Measurements from ENCODE around the gene MMP24.
"Not testable (repeated sequence)": the region's sequence is repeated elsewhere in the genome, so short reads cannot be mapped to it uniquely, and the experiment has no call there.

The MMP24 gene

DNA sequence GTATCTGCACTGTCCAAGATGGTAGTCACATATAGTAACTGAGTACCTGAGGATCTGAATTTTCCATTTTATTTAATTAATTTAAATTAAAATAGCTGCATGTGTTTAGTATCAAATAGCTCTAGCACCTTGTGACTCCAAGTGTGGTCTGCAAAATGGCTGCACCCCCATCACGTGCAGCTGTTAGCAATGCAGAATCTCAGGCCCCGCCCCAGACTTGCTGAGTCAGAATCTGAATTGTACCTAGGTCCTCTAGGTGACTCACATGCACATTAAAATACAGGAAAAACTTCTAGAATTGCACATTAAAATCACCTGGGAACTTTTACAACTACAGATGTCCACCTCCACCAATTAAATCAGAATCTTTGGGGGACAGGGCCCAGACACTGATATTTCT lies 84.9 kb downstream of the MMP24 start:
- DNase-seq (ENCODE audit: low read depth, low spot score) = no peak

DNA sequence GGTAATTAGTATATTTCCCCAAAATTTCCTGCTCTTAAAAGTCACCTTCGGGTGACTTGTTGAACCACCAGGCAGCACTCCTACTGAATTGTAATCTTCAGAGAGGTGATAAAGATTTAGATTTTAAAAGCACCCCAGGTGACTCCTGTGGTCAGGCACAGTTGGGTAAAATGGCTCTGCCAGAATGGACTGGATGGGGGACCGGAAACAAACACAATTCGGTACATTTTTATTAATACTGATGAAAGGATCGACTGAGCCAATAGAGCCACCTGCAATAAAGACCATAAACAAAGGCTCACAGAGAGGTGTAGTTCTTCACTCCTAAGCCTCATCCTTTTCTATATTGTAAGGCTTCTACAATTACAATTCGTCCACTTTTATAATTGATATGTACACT lies 85.3 kb downstream of the MMP24 start:
- no peak for DNase-seq (ENCODE audit: low read depth, low spot score)

DNA sequence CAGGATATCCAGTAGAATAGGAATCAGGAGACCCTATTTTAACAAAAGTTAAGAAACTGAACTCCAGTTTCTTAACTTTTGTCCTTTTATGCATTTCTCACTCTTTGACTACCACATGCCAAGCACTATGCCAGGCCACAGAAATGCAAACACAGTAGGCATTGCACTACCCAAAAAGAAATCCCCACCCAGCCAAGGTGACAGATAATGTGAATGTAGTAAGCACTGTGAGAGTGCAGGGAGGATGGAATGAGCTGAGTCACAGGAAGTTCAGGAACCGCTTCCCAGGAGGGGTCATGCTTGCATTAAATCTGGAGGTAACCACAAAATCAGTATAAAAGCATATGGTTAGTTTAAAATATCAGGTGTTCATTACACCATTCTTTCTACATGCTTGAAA lies 85.8 kb downstream of the MMP24 start:
- no peak for DNase-seq (ENCODE audit: low read depth, low spot score)

DNA sequence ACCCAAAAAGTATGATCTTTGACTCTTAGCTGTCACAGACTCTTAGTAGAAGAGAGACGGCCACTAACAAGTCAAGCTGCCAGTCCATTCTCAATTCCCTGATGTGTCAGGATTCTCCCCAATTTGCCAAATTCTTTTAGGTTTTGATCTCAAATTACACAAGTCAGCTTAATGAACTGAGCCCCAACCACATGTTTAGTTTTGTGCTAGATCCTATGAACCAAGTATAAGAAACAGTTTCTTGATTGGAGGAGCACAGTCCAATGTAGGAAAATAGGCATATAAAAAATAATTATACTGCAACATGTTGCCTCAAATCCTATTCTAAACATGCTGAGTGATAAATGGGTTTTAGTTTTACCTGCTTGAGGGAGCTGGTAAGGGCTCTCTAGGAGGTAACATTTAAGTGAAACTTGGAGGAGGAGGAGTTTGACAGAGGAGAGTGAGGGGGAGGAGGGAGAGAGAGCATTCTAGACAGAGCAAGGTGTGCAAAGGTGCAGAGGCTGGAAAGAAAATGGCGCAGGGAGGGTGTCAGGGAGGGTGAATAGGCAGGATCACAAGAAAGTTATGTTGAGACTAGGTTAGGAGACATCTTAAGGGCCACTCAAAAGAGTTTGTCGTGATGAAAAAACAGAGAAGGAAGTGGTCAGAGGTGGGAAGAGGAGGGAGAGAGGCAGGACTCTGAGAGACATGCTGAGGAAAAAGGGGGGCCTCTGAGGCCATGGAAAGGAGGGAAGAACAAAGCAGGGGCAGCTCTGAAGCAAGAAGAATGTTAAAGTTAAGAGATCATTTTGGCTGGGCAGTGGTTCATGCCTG lies 88.5 kb downstream of the MMP24 start:
- DNase-seq (ENCODE audit: low read depth, low spot score) = no peak

DNA sequence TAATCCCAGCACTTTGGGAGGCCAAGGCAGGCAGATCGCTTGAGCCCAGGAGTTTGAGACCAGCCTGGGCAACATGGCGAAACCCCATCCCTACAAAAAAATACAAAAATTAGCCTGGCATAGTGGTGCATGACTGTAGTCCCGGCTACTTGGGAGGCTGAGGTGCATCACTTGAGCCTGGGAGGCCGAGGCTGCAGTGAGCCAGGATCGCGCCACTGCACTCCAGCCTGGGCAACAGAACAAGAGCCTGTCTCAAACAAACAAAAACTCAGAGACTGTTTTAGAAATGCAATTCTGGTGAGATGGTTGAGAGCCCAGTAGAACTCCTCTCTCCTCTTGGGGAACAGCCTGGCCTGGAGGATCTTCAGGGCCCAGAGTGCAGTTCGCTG lies 89.1 kb downstream of the MMP24 start:
- not testable (repeated sequence) for DNase-seq (ENCODE audit: low read depth, low spot score)

DNA sequence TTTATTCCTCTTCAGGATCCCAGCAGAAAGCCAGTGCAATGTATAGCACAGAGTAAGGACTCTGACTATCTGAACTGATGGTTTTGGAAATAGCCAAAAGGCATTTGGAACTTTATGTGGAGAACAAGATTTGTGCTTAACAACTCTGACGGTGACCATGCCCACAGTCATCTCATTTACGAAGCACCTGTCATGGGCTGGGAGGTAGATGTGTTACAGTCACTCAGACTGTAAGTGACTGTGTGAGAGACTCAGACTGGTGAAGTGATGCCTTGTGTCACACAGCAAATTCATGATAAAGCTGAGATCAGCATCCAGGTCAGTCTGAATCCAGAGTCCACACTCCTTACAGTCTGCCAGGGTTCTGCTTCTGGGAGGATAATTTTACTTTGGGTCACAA lies 89.6 kb downstream of the MMP24 start:
- no peak for DNase-seq (ENCODE audit: low read depth, low spot score)

DNA sequence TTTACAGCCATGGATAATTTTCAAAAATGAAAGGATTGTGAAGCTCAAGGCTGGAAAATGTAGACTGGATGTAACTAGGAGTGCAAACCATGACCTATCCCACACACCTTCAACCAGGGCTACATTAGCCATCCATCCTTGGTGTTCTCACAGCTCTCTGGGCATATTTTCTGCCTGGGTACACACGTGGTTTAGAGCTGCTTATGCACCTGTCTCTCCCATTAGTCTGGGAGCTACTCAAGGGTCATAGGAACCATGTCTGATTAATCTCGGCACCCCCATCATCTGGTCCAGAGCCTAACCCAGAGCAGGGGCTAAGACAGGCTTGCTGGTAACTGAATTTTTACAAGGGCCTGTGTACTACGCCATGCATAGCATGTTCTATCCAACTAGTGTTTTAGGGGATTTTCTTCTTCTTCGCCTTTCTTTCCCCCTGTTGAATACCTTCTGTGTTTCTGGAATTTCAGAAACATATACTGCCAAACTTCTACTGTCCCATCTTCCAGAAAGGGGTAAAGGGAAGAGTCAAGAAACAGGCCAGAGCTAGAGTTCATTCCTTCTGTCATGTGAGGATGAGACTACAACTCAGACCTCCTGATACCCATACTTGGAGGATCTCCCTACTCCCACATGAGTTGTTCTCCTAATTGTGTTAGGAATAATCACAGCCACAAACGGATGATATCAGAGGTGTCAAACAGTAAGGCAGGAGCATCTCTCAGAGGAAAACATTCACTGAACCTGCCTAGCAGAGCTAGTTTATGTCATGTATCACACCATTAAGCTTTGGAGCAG lies 91.1 kb downstream of the MMP24 start:
- DNase-seq (ENCODE audit: low read depth, low spot score) = no peak

DNA sequence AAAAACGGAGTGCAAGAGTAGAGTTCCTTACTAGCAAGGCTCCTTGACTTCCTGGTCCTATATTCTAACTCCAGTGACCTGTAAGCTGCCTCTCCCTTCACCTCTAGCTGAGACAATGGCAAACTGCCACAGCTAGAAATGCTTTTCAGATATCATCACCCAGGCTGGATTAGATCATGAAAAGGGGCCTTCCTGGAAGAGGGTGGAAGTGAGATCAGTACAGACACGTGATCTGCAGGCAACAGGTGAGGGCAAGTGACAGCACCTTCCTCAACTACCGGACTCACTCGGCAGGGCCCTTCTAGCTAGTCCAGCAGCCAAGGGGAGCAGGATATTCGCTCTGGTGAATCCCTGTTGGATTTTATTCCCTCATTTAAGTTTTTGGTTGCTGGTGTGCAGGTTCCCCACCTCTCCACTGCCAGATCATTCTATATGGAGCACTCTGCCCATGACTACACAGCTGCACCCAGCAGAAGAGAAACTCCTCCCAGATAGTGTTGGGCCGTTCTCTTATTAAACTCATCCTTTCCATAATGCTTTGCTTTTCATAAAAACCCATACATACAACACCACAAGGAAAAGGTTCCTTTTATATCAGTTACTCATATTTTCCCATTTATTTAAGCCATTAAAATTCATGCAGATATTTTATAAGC lies 92.1 kb downstream of the MMP24 start:
- no peak for DNase-seq (ENCODE audit: low read depth, low spot score)

DNA sequence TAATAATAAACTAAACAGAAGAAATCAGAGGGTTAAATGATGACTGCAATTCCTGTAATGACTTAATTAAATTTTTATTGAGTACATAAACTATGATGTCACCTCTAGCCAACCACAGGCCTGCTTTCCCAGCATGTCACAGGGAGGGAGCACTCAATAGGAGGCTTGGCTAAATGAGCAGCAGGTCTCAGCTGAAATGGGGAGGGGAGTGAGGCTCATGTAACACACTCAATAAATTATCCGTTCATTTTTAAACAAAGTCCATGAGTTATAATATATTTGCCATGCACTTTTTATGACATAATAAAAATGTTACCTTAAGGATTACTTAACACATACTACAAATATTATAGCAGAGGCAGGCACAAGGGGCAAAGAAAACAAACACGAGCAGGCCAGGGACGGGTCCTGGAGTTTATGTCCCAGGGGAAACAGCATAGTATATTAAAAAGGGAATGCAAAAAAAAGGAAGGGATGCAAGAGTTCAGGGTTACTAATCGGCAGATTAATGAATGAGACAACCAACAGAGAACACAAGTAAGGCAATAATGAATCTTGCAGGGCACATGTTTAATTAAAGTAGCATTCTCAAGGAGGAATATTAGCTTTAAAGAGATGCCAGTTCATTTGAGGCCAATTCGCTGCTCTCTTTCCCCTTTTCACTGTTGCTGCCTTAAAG lies 92.8 kb downstream of the MMP24 start:
- DNase-seq (ENCODE audit: low read depth, low spot score) = no peak

DNA sequence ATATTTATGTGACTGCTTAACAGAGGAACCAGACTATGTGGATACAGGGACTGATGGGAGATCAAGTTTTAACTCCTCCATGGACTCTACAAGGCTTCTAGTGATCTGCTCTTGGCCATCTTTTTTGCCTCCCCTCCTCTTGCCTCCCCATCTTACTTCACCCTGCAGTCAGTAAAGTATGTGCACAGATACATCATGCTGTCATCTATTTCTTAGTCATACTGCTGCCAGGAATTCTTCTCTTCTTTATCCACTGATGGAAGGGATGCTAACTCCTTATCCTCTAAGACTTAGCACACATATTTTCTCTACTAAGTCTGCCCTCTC lies 93.3 kb downstream of the MMP24 start:
- DNase-seq (ENCODE audit: low read depth, low spot score) = no peak

DNA sequence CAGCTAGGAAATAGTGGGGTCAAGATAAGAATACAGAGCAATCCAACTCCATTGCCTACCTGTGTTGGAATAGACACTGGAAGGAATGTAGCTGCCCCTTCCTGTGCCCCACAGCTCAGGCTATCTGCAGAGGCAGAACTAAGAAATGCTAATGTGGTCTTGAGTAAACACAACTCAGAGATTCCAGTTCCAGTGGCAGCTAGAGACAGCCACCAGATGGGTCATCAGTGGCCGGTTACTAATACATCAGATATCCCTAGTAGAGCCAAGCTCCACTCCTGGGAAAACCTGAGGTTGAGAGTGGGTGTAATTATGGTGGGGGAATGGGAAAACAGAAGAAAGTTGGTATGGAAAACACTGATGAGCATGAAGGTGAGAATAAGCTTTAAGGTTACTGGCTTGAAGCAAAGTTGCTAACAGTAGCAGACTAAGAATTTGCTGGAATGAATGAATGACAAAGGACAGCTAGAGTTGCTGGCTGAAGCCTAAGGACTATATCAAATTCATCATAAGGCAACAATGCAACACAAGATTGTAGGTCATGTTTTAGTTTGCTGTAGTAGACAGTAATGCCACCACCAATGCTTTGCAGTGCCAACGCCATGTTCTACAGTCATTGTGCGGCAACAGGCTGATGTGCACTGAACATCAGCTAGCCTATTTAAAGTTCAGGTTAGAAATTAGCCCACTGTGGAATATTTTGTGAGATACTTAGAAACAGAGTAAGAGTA lies 94.1 kb downstream of the MMP24 start:
- no peak for DNase-seq (ENCODE audit: low read depth, low spot score)

DNA sequence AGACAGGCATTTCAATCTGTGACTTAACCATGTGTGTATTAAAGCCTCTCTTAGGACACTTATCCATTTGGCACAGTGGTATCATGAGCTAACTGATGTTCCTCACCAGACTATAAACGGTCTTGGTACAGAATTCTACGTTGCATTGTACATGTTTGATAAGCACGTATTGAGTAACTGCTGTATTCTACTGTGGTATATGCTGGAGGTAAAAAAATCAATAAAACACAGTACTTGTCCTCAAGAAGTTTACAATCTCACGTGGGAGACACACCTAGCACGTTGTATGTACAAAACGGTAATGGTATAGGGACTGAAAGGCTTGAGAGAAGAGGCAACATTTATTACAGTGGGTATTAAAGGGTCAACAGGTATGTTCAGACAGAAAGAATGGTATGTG lies 98.9 kb downstream of the MMP24 start:
- no peak for DNase-seq (ENCODE audit: low read depth, low spot score)

DNA sequence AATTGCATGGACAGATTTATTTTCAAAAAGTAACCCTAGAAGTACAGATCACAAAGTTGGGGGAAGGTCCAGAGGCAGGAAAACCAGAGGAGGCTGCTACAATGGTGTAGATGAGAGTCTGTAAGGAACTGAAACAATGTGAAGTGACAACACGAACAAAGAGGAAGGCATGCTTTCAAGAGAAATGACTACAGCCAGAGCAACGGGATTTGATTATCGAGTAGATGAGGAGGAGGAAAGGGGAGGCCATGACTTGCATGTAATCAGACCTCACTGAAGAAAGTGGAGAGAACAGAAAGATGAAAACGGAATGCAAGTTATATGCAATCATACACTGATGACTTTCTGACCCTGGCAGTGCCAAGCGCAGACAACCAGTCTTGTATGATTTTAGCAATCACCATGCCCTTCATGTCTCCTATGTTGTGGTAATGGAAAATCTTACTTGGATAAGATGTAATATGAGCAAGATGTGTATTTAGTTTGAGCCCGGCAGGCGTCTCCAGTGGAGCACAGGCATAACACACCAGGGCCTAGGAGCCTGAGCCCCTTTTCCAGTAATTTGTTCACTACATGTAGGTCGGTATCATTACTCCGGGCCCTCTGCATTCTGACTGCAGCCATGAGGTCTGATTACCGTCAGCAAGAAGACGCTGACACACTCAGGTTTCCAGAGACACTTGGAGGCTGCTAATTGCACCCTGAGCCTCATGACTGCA lies 99.7 kb downstream of the MMP24 start:
- no peak for DNase-seq (ENCODE audit: low read depth, low spot score)
